Astrocyte of the spinal cord (primary cell): ENCODE data around the gene DENND4A.

Experiments used
- DNase-seq: peaks from one replicate; pipeline ENCODE4 v3.0.0; 2011; ENCODE audit warnings: low read depth, low spot score
- H3K4me3 ChIP-seq: 2 replicates; pipeline ENCODE4 v1.5.1; 2011; ENCODE audit warnings: low read depth, mild to moderate bottlenecking, low read length, moderate library complexity
- in situ Hi-C: cut with HindIII; loops from 2 replicates; pipeline ENCODE4 v1.10.0; 2017; ENCODE audit warnings: low sequenced_read_pairs
- TF ChIP-seq, protein P1 (sequence below): IDR thresholded peaks from 2 replicates; pipeline ENCODE4 v1.5.1; 2012; ENCODE audit warnings: low read depth, mild to moderate bottlenecking, low read length, inconsistent platforms

Gene DENND4A

DNA sequence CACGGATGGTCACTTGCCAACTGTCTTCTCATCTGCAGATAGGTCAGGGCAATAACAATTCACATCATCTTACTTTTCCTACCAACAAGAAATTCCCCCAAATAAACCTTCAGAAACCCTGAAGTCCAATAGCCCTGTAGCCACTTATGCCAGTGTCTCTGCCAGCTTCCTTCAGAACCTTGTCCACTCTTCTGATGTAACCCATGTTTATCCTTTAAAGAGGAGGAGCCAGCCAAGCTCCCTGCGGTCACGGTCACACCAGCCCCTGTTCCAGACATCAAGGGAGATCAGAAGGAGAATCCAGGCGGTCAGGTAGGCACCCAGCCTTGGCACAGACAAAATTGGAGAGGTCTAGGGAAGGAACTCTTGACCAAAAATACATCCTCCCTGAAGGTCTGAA is 146.7 kb downstream of the DENND4A start:
- no peak for DNase-seq
- in situ Hi-C loops: no loop called here
- TF ChIP-seq, protein P1, sequence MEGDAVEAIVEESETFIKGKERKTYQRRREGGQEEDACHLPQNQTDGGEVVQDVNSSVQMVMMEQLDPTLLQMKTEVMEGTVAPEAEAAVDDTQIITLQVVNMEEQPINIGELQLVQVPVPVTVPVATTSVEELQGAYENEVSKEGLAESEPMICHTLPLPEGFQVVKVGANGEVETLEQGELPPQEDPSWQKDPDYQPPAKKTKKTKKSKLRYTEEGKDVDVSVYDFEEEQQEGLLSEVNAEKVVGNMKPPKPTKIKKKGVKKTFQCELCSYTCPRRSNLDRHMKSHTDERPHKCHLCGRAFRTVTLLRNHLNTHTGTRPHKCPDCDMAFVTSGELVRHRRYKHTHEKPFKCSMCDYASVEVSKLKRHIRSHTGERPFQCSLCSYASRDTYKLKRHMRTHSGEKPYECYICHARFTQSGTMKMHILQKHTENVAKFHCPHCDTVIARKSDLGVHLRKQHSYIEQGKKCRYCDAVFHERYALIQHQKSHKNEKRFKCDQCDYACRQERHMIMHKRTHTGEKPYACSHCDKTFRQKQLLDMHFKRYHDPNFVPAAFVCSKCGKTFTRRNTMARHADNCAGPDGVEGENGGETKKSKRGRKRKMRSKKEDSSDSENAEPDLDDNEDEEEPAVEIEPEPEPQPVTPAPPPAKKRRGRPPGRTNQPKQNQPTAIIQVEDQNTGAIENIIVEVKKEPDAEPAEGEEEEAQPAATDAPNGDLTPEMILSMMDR: no peak
- H3K4me3 ChIP-seq: no peak overlapping the region

GRCh38 chr15:65644282-65644681 is 147.8 kb downstream of the DENND4A start:
- in situ Hi-C loops: no loop called here
- DNase-seq: no peak
- TF ChIP-seq, protein P1: no peak
- H3K4me3 ChIP-seq: no peak overlapping the region

DNA sequence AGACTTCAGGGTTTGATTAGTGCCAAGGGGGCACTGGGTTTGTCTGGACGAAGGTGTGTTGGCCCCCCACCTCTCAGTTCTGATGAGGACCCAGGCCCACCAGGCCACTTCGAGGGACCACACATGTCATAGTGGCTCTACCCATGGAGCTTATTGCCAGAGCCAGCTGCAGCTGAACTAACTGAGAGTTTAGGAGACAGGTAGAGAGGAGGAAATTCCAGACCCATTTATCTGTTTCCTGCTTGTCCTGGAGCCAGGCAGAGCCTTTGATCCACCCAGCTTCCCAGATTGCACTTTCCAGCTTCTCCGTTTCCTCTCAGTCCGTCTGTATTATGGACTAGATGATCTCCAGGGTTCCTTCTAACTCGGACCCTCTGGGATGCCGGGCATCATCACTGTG is 149.5 kb downstream of the DENND4A start:
- no peak overlapping the region for H3K4me3 ChIP-seq
- no peak for DNase-seq
- in situ Hi-C loops: no loop called here
- TF ChIP-seq, protein P1: no peak

- DNase-seq: no peak
- in situ Hi-C loops: no loop called here
- H3K4me3 ChIP-seq: no peak overlapping the region
- TF ChIP-seq, protein P1: no peak
Measured at GRCh38 chr15:65641768-65642475, 150.2 kb downstream of the DENND4A start.

DNA sequence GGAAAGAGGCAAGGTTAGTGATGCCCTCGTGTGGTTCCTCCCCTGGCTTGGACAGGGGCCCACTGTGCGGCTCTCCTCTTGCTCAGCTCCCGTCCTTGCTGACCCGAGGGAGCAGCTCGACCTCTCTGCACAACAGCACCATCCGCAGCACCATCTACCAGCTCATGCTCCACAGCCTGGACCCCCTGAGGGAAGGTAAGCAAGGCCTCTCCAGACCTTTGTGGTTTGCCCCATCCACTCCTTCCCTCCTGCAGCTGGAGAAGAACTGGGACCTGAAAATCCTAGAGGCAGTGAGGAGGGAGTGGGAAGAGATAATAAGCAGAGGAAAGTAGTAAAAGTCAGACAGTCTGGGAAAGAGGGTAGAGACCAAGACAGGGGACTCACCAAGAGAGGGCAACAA is 152.6 kb downstream of the DENND4A start:
- no peak for DNase-seq
- in situ Hi-C loops: no loop called here
- H3K4me3 ChIP-seq: no peak overlapping the region
- TF ChIP-seq, protein P1: peak; percentile 1

DNA sequence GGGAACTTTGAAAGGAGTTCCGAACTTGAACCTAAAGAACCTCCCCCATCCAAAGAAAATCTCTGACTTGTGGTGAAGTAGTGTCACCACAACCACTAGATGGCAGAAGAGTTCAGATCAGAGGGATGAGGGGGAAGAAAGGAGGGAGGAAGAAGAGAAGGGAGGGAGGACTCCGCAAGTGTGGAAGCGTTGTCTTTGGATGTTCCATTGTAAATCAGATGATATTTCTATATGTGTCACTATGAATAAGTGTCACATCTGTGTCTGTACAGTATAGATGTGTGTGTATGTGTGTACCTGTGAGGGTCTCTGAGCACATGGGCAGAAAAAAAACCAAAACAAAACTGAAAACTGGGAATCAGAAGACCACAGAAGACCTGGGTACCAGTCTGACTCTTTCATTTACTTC is 153.4 kb downstream of the DENND4A start:
- DNase-seq: peak; percentile 78
- H3K4me3 ChIP-seq: no peak overlapping the region
- in situ Hi-C loops: no loop called here
- TF ChIP-seq, protein P1: peak; percentile 79
